Measurements from ENCODE around the gene GTF2H2.
"Not testable (repeated sequence)": the region's sequence is repeated elsewhere in the genome, so short reads cannot be mapped to it uniquely, and the experiment has no call there.

Gene GTF2H2

GRCh38 chr5:71011194-71011792, 56.2 kb downstream of the GTF2H2 start:
- DNase-seq = no peak

- not testable (repeated sequence) for DNase-seq
These were observed 60.5 kb downstream of the GTF2H2 start for GRCh38 chr5:71006983-71007382.
